Lower lobe of right lung (tissue), 2 donors: ENCODE data around the gene CYB5D1. TPM values are rescaled to one million over a fixed set of nuclear protein-coding genes. Genes with fewer than 3 reads are reported as not detected.

ENCODE experiments used
- ATAC-seq, 2 donors: fragments of 200-7000 bp; cut with Tn5 transposase; one replicate each; pipeline ENCODE4 v1.9.1; 2020 to 2022; ENCODE audit warnings: mild to moderate bottlenecking in 2 of 2, moderate library complexity in 2 of 2
- DNase-seq: peaks from one replicate; pipeline ENCODE4 v3.0.0-alpha.2; 2020
- H3K27ac ChIP-seq: fragments of 200-600 bp; one replicate; pipeline ENCODE4 v1.8.0; 2022
- H3K27me3 ChIP-seq: fragments of 200-600 bp; one replicate; pipeline ENCODE4 v1.8.0; 2022; ENCODE audit warnings: low read depth
- H3K36me3 ChIP-seq: fragments of 200-600 bp; one replicate; pipeline ENCODE4 v1.8.0; 2022; ENCODE audit warnings: mild to moderate bottlenecking
- H3K4me1 ChIP-seq: fragments of 200-600 bp; one replicate; pipeline ENCODE4 v1.8.0; 2022
- H3K4me3 ChIP-seq: fragments of 200-600 bp; one replicate; pipeline ENCODE4 v1.8.0; 2022; ENCODE audit warnings: mild to moderate bottlenecking
- H3K9me3 ChIP-seq: fragments of 200-600 bp; one replicate; pipeline ENCODE4 v1.8.0; 2022
- intact Hi-C: fragments of 100-400 bp; cut with DNase I; formaldehyde crosslinking; loops from one replicate; pipeline ENCODE4 v1.11.0; 2022
- total RNA-seq: library from RNA; stranded (reverse); fragmentation: NEBNext Ultra II Directional; extraction: Animal tissue kit (Norgen Biotek cat#: 25700); gene quantifications from one replicate; pipeline ENCODE4 v1.2.1, GENCODE V29; 2021
- TF ChIP-seq, protein P1 (sequence below): fragments of 200-600 bp; IDR thresholded peaks from one replicate; pipeline ENCODE4 v1.8.0; 2022; ENCODE audit warnings: antibody characterized with exemption, mild to moderate bottlenecking
- donor health status: DM: no; HTN: yes; CAD: no; lungs with severe emphysema.

Gene CYB5D1
- total RNA-seq, 1 donor from 2014 or later, result 12.6 TPM

DNA sequence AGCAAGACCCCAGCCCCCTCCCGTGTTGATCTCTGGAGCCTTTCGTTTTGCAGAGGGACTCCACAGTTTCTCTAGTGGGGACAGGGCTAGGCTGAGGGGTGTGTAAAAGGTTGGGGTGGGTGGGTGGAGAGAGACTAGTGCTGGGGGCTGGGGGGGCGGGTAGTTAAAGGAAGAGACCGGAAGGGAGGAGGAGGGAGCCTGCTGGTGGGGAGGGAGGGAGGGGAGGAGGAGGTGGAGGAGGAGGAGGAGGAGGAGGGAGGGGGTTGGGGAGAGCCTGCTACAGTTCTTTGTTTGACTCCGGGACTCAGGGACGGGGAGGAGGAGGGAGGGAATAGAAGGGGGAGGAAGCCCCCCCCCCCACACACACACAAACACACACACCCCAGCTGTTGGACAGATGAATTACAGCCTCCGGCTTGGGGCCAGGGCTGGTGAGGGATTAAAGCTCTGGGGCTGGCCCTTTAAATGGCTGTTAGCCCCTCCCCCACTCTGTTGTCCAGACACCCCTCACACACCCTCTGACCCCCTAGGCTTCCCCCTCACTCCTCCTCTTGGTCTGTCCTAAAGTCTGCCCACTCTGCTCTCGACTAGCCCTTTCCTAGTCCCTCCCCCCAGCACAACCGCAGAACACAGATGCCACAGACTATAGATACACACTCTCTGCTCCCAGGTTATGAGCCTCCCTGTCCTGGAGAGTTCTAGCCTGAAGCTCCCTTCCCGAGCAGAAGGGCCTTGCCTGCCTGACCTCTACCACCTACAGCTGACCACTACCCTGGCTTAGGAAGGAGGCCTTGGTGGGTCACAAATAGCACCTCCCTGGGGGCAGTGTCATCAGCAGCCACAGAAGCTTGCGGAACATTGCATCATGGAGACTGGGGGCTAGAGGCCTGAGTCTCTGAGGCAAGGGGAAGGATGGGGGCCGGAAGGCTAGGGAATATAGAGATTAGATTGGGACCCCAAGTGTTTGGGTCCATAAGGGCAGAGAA lies 19.4 kb upstream of the CYB5D1 start:
- no peaks in the 10 kb centered on the region for H3K27me3 ChIP-seq
- TF ChIP-seq, protein P1, sequence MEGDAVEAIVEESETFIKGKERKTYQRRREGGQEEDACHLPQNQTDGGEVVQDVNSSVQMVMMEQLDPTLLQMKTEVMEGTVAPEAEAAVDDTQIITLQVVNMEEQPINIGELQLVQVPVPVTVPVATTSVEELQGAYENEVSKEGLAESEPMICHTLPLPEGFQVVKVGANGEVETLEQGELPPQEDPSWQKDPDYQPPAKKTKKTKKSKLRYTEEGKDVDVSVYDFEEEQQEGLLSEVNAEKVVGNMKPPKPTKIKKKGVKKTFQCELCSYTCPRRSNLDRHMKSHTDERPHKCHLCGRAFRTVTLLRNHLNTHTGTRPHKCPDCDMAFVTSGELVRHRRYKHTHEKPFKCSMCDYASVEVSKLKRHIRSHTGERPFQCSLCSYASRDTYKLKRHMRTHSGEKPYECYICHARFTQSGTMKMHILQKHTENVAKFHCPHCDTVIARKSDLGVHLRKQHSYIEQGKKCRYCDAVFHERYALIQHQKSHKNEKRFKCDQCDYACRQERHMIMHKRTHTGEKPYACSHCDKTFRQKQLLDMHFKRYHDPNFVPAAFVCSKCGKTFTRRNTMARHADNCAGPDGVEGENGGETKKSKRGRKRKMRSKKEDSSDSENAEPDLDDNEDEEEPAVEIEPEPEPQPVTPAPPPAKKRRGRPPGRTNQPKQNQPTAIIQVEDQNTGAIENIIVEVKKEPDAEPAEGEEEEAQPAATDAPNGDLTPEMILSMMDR, result no peak
- ATAC-seq (no peak), DNase-seq (no peak)
- peaks cover 45% of the 10 kb centered on the region for H3K4me1 ChIP-seq
- intact Hi-C loops, result no loop called here
- H3K9me3 ChIP-seq, result no peaks in the 10 kb centered on the region
- peak overlapping the region; percentile 6 for H3K4me3 ChIP-seq
- H3K27ac ChIP-seq, result peak overlapping the region; percentile 5
- H3K36me3 ChIP-seq, result peaks cover 8% of the 10 kb centered on the region

DNA sequence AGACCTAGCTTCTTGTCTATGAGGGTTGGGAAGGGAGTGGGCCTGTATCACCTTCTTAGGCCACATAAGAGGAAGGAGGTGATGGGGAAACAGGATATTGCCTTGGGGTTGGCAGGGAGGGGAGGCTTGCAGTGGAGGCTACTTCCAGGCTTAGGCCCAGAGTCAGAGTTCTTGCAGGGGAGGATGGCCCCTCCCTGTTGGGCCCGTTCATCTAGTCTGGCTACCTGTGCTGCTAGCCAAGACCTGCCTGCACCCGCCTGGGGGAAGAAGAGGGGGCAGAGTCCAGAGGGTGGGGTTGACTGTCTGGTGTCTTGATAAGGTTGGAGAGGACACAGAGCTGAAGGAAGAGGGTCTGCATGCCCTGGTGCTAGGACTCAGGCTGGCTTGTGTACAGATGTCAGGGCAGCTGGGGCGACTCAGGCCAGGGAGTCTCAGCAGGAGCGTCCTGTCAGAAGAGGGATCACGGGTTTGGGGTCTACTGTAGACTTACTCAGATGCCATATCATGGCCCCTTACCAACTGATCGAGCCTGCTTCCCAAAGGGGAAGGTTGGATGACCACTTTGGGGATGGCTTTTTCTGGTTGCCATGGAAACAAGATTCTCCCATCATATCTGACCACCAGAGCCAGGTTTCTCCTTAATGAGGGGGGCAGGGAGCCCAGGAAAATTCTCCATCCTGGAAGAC lies 18.5 kb upstream of the CYB5D1 start:
- DNase-seq (no peak), ATAC-seq (no peak)
- intact Hi-C loops, result no loop called here
- Histone ChIP-seq H3K4me1 (peaks cover 45% of the 10 kb centered on the region), H3K9me3 (no peaks in the 10 kb centered on the region), H3K4me3 (peak overlapping the region; percentile 6), H3K36me3 (peaks cover 8% of the 10 kb centered on the region), H3K27me3 (no peaks in the 10 kb centered on the region), H3K27ac (peak overlapping the region; percentile 5)
- TF ChIP-seq, protein P1, result no peak

DNA sequence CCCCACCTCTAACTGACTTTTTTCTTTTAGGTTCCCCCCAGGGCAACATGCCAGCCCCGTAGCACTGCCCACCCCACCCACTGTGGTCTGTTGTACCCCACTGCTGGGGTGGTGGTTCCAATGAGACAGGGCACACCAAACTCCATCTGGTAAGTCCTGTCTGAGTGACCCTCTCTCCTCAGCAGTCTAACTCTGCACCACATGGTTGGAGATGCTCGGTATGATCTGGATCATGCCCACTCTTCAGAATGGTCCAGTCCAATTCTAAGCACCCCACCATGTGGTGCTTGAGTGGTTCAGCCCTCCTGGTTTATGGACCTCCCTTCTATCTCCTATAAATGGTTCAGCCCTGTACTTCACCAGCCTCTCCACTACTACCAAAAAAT lies 17.9 kb upstream of the CYB5D1 start:
- DNase-seq, result no peak
- ATAC-seq, result no peak
- TF ChIP-seq, protein P1, result no peak
- Histone ChIP-seq H3K27ac (no peak overlapping the region), H3K4me1 (peaks cover 45% of the 10 kb centered on the region), H3K4me3 (no peak overlapping the region), H3K9me3 (no peaks in the 10 kb centered on the region), H3K36me3 (peaks cover 8% of the 10 kb centered on the region), H3K27me3 (no peaks in the 10 kb centered on the region)
- intact Hi-C loops, result no loop called here

DNA sequence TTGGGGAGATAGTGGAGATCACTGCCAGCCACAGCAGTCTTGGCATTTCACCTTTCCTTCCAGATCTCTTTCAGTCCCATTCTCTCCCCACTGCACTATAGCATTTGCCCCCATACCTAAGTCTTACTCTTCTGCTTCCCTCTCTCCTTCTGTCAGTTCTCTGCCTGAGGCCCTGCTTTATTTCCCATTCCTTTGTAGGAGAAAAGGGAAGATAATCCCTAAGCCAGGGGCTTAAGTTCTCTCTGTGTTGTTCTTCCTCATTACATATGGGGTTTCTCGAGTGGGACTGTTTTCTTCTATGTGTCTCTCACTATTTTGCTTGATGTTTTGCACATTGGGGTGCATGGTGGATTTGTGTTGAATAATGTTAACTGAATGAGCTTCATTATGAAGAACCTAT lies 17.4 kb upstream of the CYB5D1 start:
- ATAC-seq, result no peak
- Histone ChIP-seq H3K4me3 (no peak overlapping the region), H3K4me1 (peaks cover 51% of the 10 kb centered on the region), H3K27ac (peak overlapping the region; percentile 99), H3K9me3 (no peaks in the 10 kb centered on the region), H3K27me3 (no peaks in the 10 kb centered on the region), H3K36me3 (peaks cover 13% of the 10 kb centered on the region)
- no peak for DNase-seq
- intact Hi-C loops, result no loop called here
- TF ChIP-seq, protein P1, result no peak

DNA sequence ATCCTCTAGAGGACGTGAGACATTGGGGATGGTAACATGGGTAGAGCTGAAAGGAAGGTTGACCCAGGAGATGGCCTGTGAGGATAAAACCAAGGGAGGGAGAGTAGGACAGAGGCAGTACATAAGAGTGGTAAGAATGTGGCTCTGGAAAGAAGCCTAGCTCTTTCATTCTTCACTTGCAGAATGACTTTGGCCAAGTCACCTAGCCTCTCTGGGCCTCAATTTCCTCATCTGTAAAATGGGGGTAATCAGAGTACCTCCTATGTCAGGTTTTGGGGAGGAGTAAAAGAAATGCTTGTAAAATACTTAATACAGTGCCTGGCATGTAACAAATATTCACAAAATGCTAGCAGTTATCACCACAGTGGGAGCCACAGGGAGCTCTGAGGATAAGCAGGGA lies 16.9 kb upstream of the CYB5D1 start:
- peaks cover 55% of the 10 kb centered on the region for H3K4me1 ChIP-seq
- intact Hi-C loops, result no loop called here
- no peaks in the 10 kb centered on the region for H3K9me3 ChIP-seq
- no peak for ATAC-seq
- TF ChIP-seq, protein P1, result no peak
- DNase-seq, result no peak
- H3K27ac ChIP-seq, result peak overlapping the region; percentile 99
- H3K36me3 ChIP-seq, result peaks cover 17% of the 10 kb centered on the region
- H3K4me3 ChIP-seq, result peak overlapping the region; percentile 79
- no peaks in the 10 kb centered on the region for H3K27me3 ChIP-seq
